Measurements from ENCODE around the gene CNPY4. TPM values are rescaled to one million over a fixed set of nuclear protein-coding genes. Genes with fewer than 3 reads are reported as not detected.

Gene CNPY4
- 36.2 TPM for total RNA-seq

DNA sequence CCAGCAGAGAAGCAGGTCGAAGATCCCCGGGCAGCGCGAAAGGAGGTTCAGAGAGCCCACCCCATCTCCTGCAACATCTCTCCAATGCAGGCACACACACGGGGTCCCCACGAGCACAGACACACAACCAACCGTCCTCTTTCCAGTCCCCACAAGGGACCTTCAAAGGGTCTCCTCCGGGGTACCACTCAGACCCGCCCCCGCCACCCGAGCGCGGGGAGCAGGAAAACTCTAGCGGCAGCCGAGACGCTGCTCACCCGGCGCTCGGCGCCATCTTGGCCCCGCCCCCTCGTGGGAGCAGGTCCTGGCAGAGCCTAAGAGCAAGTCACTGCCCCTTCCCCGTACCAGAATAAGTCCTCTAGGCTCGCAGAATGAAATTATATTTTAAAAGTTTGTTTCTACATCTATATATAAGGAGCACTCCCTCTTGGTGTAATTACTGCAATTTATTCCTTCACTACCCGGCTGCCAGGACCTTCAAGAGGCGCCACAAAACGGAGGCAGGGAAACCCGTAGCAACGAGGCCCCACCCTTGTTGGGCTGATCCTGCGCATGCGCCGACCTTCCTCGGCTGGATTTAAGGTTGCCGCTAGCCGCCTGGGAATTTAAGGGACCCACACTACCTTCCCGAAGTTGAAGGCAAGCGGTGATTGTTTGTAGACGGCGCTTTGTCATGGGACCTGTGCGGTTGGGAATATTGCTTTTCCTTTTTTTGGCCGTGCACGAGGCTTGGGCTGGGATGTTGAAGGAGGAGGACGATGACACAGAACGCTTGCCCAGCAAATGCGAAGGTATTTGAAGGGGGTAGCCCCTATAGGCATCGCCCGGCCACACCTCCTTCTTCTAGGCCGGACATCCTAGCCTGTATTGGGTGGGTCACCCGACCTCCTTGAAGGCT, at the start of gene CNPY4, which contains the start of gene TAF6:
Gene CNPY4 (plus strand): TSS at position 563 of the 898 bp plus-strand sequence. CDS start 111 bp downstream, at position 674.
Gene TAF6 (minus strand): TSS at position 287 of the 898 bp plus-strand sequence. CDS start 5,149 bp downstream, outside the sequence.

DNA sequence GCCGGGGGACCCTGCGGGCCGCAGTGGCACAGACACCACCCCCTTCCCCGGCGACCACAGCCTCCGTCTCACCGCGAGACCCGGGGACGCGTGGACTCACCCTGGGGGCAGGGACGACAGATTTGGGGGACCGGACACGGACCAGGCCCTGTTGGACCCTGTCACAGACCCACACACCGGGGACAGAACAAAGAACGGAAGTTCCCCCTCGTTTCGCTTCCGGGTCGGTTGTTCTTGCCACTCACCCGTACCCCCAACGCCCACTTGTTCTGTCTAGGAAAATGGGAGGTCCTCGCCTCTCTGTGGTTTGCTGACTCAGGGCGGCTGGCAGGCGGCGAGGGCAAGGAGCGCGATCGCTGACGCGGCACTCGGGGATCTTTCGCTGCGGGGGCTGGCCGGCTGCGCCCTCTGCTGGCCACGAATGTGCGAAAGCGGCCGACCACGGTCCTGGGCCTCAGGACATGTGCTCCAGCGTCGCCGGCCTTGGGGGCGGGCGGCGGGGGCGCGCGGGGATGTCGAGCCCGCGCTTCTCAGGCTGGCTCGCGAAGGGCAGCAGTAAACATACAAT, 37.8 kb upstream of the CNPY4 start, which contains the start of gene ZNF3:
Gene ZNF3 (minus strand): TSS at position 189 of the 568 bp plus-strand sequence. CDS start 4,366 bp downstream, outside the sequence.

GRCh38 chr7:100088621-100089457, 30.6 kb upstream of the CNPY4 start, which contains the start of gene COPS6:
COPS6 (plus strand) TSS chr7:100088969; CDS start chr7:100088991, 22 bp downstream.

DNA sequence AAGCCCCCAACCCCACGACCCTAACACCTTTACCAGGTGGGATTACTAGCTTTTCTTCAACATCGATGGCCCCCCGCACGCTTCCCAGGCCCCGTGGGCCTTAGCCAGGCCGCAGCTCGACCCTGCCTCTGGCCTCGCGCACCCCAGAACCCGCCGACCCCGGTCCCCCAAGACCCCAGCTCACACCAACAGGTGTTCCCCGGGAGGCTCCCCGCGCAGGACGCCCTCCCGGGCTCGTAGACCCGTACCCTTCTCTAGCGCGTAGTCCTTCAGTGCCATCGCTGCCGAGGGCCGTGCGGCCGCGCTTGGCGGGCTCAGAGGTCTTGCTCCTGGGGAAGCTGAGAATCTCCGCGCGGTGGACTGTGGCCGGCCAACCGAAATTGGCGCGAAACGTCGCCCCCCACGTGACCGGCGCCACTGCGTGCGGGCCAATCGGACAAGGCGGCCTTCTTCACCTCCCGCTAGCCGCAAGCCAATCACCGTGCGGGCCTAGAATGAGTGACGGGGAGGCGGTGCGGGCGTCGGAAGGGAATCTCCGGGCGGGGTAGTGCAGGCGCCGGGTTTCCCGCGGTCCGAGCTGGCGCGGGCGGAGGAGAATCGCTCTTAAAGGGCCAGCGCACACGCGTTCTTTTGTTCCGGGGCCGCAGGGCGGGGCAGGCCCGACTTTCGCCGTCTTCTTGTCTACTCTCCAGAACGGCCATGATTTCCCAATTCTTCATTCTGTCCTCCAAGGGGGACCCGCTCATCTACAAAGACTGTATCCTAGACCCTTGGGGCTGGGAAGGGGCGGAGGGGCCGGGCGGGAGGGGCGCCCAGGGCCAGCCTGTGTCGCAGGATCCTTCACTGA, 18.2 kb upstream of the CNPY4 start, which contains the start of the genes AP4M1 and MCM7:
Gene AP4M1 (plus strand): TSS at position 628 of the 847 bp plus-strand sequence. CDS start 72 bp downstream, at position 700.
Gene MCM7 (minus strand): TSS at position 382 of the 847 bp plus-strand sequence. CDS start 103 bp downstream, at position 279.

GRCh38 chr7:100126931-100127865, 7.8 kb downstream of the CNPY4 start, which contains the start of gene MBLAC1:
MBLAC1 (plus strand) TSS chr7:100126967; CDS start chr7:100127396, 429 bp downstream.

GRCh38 chr7:100148559-100149328, 29.3 kb downstream of the CNPY4 start, which contains the start of gene LAMTOR4:
LAMTOR4 (plus strand) TSS chr7:100148918; CDS start chr7:100148973, 55 bp downstream.

GRCh38 chr7:100158229-100159098, 39.0 kb downstream of the CNPY4 start, which contains the start of gene TRAPPC14:
TRAPPC14 (minus strand) TSS chr7:100158723; CDS start chr7:100158499, 224 bp downstream.

Other genes with a start within 250 kb of the CNPY4 start
- not detected for gene OR2AE1, start 242.6 kb upstream of the CNPY4 start, total RNA-seq
- gene TRIM4, start 200.1 kb upstream of the CNPY4 start, total RNA-seq, result 38.9 TPM
- gene GJC3, start 190.0 kb upstream of the CNPY4 start, total RNA-seq, result not detected
- gene AZGP1, start 143.6 kb upstream of the CNPY4 start, total RNA-seq, result 15.0 TPM
- 77.0 TPM for gene ZKSCAN1, start 104.0 kb upstream of the CNPY4 start, total RNA-seq
- 19.7 TPM for gene ZSCAN21, start 69.9 kb upstream of the CNPY4 start, total RNA-seq
- gene ZNF3, start 37.9 kb upstream of the CNPY4 start, total RNA-seq, result 61.1 TPM
- gene COPS6, start 30.7 kb upstream of the CNPY4 start, total RNA-seq, result 53.1 TPM
- 84.2 TPM for gene MCM7, start 18.2 kb upstream of the CNPY4 start, total RNA-seq
- gene AP4M1, start 18.0 kb upstream of the CNPY4 start, total RNA-seq, result 31.1 TPM
- gene TAF6, start 276 bp upstream of the CNPY4 start, total RNA-seq, result 70.6 TPM
- 3.1 TPM for gene MBLAC1, start 7.3 kb downstream of the CNPY4 start, total RNA-seq
- 77.6 TPM for gene LAMTOR4, start 29.3 kb downstream of the CNPY4 start, total RNA-seq
- 13.5 TPM for gene TRAPPC14, start 39.1 kb downstream of the CNPY4 start, total RNA-seq
- 5.1 TPM for gene GAL3ST4, start 49.0 kb downstream of the CNPY4 start, total RNA-seq
- gene GPC2, start 57.7 kb downstream of the CNPY4 start, total RNA-seq, result 28.8 TPM
- gene STAG3, start 58.3 kb downstream of the CNPY4 start, total RNA-seq, result 0.55 TPM
- gene PVRIG, start 100.3 kb downstream of the CNPY4 start, total RNA-seq, result 0.33 TPM
- not detected for gene SPDYE3, start 188.1 kb downstream of the CNPY4 start, total RNA-seq
- 33.3 TPM for gene PILRB, start 238.5 kb downstream of the CNPY4 start, total RNA-seq

All from camera-type eye (tissue), 1 donor.